ENCODE measurements around the gene ATP9A.

Gene ATP9A

GRCh38 chr20:51634877-51635276 is 133.3 kb downstream of the ATP9A start:
- H3K27ac ChIP-seq (ENCODE audit: low read depth, low read length, poor library complexity, severe bottlenecking), result no peak overlapping the region
- TF ChIP-seq EZH2 (IDR thresholded peaks at IDR 0.05; ENCODE audit: borderline replicate concordance, low read length), result no peak
- no peak for TF ChIP-seq CTCF (IDR thresholded peaks at IDR 0.05; ENCODE audit: low read length)
- no peaks in the 10 kb centered on the region for H3K9me2 ChIP-seq (ENCODE audit: low read depth, low read length)
- H3K79me2 ChIP-seq (ENCODE audit: insufficient read depth, low read length), result no peaks in the 10 kb centered on the region
- no peak overlapping the region for H3K4me2 ChIP-seq (ENCODE audit: low read length)
- no peaks in the 10 kb centered on the region for H3K4me1 ChIP-seq (ENCODE audit: insufficient read depth, low read length, severe bottlenecking)
- H3K36me3 ChIP-seq (ENCODE audit: insufficient read depth, low read length), result no peaks in the 10 kb centered on the region
- H4K20me1 ChIP-seq (ENCODE audit: insufficient read depth, low read length), result no peaks in the 10 kb centered on the region
- peaks cover 6% of the 10 kb centered on the region; the same call in 1 of the 2 replicates for H3K27me3 ChIP-seq (ENCODE audit: insufficient read depth, low read length)
- H3F3A ChIP-seq (ENCODE audit: insufficient read depth, low read length), result no peaks in the 10 kb centered on the region
- H3K4me3 ChIP-seq (ENCODE audit: low read depth, low read length, poor library complexity, severe bottlenecking), result no peak overlapping the region
- H2AFZ ChIP-seq (ENCODE audit: low read length), result no peak overlapping the region
- H3K9ac ChIP-seq (ENCODE audit: low read length), result no peak overlapping the region
- H3K9me3 ChIP-seq (ENCODE audit: low read length), result no peaks in the 10 kb centered on the region

DNA sequence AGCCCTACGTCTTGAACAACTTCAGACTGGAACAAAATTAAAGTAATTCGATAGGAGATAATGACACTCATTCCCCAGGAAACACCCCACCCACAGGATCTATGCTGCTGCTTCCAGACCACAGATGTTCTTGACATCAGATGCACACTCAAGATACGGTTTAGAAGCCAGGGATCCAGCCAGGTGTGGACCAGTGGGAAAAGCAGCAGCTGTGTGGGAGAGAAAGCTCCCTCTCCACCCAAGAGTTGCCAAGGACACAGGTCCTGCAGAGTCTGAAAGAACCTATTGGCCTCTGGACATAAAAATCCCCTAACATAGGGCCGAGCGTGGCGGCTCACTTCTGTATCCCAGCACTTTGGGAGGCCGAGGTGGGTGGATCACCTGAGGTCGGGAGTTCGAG is 133.9 kb downstream of the ATP9A start:
- H3K27ac ChIP-seq (ENCODE audit: low read depth, low read length, poor library complexity, severe bottlenecking), result no peak overlapping the region
- no peaks in the 10 kb centered on the region for H3K36me3 ChIP-seq (ENCODE audit: insufficient read depth, low read length)
- H3K4me1 ChIP-seq (ENCODE audit: insufficient read depth, low read length, severe bottlenecking), result no peaks in the 10 kb centered on the region
- no peak overlapping the region for H3K9ac ChIP-seq (ENCODE audit: low read length)
- H3K79me2 ChIP-seq (ENCODE audit: insufficient read depth, low read length), result no peaks in the 10 kb centered on the region
- H3K9me3 ChIP-seq (ENCODE audit: low read length), result no peaks in the 10 kb centered on the region
- TF ChIP-seq EZH2 (IDR thresholded peaks at IDR 0.05; ENCODE audit: borderline replicate concordance, low read length) (no peak), CTCF (IDR thresholded peaks at IDR 0.05; ENCODE audit: low read length) (no peak)
- no peak overlapping the region for H3K4me2 ChIP-seq (ENCODE audit: low read length)
- H3K4me3 ChIP-seq (ENCODE audit: low read depth, low read length, poor library complexity, severe bottlenecking), result no peak overlapping the region
- no peaks in the 10 kb centered on the region for H3K9me2 ChIP-seq (ENCODE audit: low read depth, low read length)
- H4K20me1 ChIP-seq (ENCODE audit: insufficient read depth, low read length), result no peaks in the 10 kb centered on the region
- H3K27me3 ChIP-seq (ENCODE audit: insufficient read depth, low read length), result peaks cover 11% of the 10 kb centered on the region; the same call in 1 of the 2 replicates
- no peaks in the 10 kb centered on the region for H3F3A ChIP-seq (ENCODE audit: insufficient read depth, low read length)
- H2AFZ ChIP-seq (ENCODE audit: low read length), result no peak overlapping the region

DNA sequence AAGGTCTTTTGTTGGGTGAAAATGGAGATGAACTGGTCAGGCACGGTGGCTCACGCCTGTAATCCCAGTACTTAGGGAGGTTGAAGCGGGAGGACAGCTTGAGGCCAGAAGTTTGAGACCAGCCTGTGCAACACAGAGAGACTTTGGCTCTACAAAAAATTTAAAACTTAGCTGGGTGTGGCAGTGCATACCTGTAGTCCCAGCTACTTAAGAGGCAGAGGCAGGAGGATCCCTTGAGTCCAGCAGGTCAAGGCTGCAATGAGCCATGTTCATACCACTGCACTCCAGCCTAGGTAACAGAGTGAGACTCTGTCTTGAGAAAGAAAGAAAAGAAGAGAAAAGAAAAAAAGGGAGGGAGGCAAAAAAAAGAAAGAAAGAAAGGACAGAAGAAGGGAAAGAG is 134.8 kb downstream of the ATP9A start:
- Histone ChIP-seq H3K27ac (ENCODE audit: low read depth, low read length, poor library complexity, severe bottlenecking) (no peak overlapping the region), H3K4me3 (ENCODE audit: low read depth, low read length, poor library complexity, severe bottlenecking) (no peak overlapping the region), H3K9me2 (ENCODE audit: low read depth, low read length) (no peaks in the 10 kb centered on the region), H3K4me2 (ENCODE audit: low read length) (no peak overlapping the region), H4K20me1 (ENCODE audit: insufficient read depth, low read length) (no peaks in the 10 kb centered on the region), H3F3A (ENCODE audit: insufficient read depth, low read length) (no peaks in the 10 kb centered on the region), H3K79me2 (ENCODE audit: insufficient read depth, low read length) (no peaks in the 10 kb centered on the region), H3K9ac (ENCODE audit: low read length) (no peak overlapping the region), H2AFZ (ENCODE audit: low read length) (no peak overlapping the region), H3K9me3 (ENCODE audit: low read length) (no peaks in the 10 kb centered on the region), H3K36me3 (ENCODE audit: insufficient read depth, low read length) (no peaks in the 10 kb centered on the region; the same call in 1 of the 2 replicates), H3K27me3 (ENCODE audit: insufficient read depth, low read length) (peaks cover 11% of the 10 kb centered on the region; the same call in 1 of the 2 replicates), H3K4me1 (ENCODE audit: insufficient read depth, low read length, severe bottlenecking) (no peaks in the 10 kb centered on the region)
- TF ChIP-seq CTCF (IDR thresholded peaks at IDR 0.05; ENCODE audit: low read length) (no peak), EZH2 (IDR thresholded peaks at IDR 0.05; ENCODE audit: borderline replicate concordance, low read length) (no peak)
